Measurements from ENCODE around the gene C2orf69. TPM values are rescaled to one million over a fixed set of nuclear protein-coding genes. Genes with fewer than 3 reads are reported as not detected.

C2orf69 gene
- total and polyA plus RNA-seq, 2 experiments from 2014 or later: 33.4 to 39.2 TPM

GRCh38 chr2:199928626-199929025, 17.5 kb downstream of the C2orf69 start:
- peak overlapping the region; percentile 36 for H3K27ac ChIP-seq (ENCODE audit: low read depth)
- peak overlapping the region; percentile 18; the same call in 1 of the 2 replicates for H3K4me2 ChIP-seq
- no peak overlapping the region for H3K4me3 ChIP-seq
- H3K4me1 ChIP-seq (ENCODE audit: insufficient read depth): peaks cover 31% of the 10 kb centered on the region
- Mint-ChIP-seq H3K36me3 (ENCODE audit: low read depth) (peaks cover 49% of the 10 kb centered on the region; the same call in 2 of the 3 replicates), H3K9me3 (no peaks in the 10 kb centered on the region), H3K4me1 (peaks cover 31% of the 10 kb centered on the region), H3K27ac (peak overlapping the region; percentile 49; the same call in 1 of the 2 replicates), H3K27me3 (ENCODE audit: insufficient read depth, low read depth, poor library complexity) (peaks cover 5% of the 10 kb centered on the region), H3K4me3 (no peak overlapping the region; the same call in 2 of the 3 replicates)
- H4K20me1 ChIP-seq (replicated peaks; ENCODE audit: insufficient read depth): peaks cover 10% of the 10 kb centered on the region; the same call in 1 of the 2 replicates
- no peak overlapping the region for H2AFZ ChIP-seq
- DNase-seq (ENCODE audit: low spot score) (no peak), ATAC-seq (peak; percentile 45)
- peaks cover 37% of the 10 kb centered on the region for H3K79me2 ChIP-seq (replicated peaks; ENCODE audit: insufficient read depth)
- H3F3A ChIP-seq (replicated peaks; ENCODE audit: low read depth): no peaks in the 10 kb centered on the region
- no peaks in the 10 kb centered on the region; the same call in 1 of the 2 replicates for H3K36me3 ChIP-seq (ENCODE audit: insufficient read depth)
- no peaks in the 10 kb centered on the region for H3K27me3 ChIP-seq (ENCODE audit: insufficient read depth)
- TF ChIP-seq CREB1 (CRISPR knock-in tag; IDR thresholded peaks at IDR 0.05; ENCODE audit: low read depth) (no peak), STAT1 (IDR thresholded peaks at IDR 0.05; ENCODE audit: unreplicated experiment) (no peak), ZNF114 (CRISPR knock-in tag; IDR thresholded peaks at IDR 0.05) (no peak), NANOG (IDR thresholded peaks at IDR 0.05; ENCODE audit: borderline replicate concordance) (no peak), ZNF331 (CRISPR knock-in tag; IDR thresholded peaks at IDR 0.05; ENCODE audit: low read depth) (no peak), EZH2 (IDR thresholded peaks at IDR 0.05; ENCODE audit: low read depth, unreplicated experiment) (no peak), POLR2AphosphoS5 (IDR thresholded peaks at IDR 0.05; ENCODE audit: low read depth) (no peak), REST (IDR thresholded peaks at IDR 0.05; ENCODE audit: unreplicated experiment) (no peak), EZH2phosphoT487 (IDR thresholded peaks at IDR 0.05; ENCODE audit: unreplicated experiment) (no peak)
- TF ChIP-seq, protein P1, sequence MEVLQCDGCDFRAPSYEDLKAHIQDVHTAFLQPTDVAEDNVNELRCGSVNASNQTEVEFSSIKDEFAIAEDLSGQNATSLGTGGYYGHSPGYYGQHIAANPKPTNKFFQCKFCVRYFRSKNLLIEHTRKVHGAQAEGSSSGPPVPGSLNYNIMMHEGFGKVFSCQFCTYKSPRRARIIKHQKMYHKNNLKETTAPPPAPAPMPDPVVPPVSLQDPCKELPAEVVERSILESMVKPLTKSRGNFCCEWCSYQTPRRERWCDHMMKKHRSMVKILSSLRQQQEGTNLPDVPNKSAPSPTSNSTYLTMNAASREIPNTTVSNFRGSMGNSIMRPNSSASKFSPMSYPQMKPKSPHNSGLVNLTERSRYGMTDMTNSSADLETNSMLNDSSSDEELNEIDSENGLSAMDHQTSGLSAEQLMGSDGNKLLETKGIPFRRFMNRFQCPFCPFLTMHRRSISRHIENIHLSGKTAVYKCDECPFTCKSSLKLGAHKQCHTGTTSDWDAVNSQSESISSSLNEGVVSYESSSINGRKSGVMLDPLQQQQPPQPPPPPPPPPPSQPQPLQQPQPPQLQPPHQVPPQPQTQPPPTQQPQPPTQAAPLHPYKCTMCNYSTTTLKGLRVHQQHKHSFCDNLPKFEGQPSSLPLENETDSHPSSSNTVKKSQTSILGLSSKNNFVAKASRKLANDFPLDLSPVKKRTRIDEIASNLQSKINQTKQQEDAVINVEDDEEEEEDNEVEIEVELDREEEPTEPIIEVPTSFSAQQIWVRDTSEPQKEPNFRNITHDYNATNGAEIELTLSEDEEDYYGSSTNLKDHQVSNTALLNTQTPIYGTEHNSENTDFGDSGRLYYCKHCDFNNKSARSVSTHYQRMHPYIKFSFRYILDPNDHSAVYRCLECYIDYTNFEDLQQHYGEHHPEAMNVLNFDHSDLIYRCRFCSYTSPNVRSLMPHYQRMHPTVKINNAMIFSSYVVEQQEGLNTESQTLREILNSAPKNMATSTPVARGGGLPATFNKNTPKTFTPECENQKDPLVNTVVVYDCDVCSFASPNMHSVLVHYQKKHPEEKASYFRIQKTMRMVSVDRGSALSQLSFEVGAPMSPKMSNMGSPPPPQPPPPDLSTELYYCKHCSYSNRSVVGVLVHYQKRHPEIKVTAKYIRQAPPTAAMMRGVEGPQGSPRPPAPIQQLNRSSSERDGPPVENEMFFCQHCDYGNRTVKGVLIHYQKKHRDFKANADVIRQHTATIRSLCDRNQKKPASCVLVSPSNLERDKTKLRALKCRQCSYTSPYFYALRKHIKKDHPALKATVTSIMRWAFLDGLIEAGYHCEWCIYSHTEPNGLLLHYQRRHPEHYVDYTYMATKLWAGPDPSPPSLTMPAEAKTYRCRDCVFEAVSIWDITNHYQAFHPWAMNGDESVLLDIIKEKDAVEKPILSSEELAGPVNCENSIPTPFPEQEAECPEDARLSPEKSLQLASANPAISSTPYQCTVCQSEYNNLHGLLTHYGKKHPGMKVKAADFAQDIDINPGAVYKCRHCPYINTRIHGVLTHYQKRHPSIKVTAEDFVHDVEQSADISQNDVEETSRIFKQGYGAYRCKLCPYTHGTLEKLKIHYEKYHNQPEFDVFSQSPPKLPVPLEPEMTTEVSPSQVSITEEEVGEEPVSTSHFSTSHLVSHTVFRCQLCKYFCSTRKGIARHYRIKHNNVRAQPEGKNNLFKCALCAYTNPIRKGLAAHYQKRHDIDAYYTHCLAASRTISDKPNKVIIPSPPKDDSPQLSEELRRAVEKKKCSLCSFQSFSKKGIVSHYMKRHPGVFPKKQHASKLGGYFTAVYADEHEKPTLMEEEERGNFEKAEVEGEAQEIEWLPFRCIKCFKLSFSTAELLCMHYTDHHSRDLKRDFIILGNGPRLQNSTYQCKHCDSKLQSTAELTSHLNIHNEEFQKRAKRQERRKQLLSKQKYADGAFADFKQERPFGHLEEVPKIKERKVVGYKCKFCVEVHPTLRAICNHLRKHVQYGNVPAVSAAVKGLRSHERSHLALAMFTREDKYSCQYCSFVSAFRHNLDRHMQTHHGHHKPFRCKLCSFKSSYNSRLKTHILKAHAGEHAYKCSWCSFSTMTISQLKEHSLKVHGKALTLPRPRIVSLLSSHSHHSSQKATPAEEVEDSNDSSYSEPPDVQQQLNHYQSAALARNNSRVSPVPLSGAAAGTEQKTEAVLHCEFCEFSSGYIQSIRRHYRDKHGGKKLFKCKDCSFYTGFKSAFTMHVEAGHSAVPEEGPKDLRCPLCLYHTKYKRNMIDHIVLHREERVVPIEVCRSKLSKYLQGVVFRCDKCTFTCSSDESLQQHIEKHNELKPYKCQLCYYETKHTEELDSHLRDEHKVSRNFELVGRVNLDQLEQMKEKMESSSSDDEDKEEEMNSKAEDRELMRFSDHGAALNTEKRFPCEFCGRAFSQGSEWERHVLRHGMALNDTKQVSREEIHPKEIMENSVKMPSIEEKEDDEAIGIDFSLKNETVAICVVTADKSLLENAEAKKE (CRISPR knock-in tag; IDR thresholded peaks at IDR 0.05): no peak
- no peaks in the 10 kb centered on the region for H3K9me2 ChIP-seq (ENCODE audit: insufficient read depth)

Measured in GM23338 (cell line).